Measurements from ENCODE around the gene MCF2L. TPM values are rescaled to one million over a fixed set of nuclear protein-coding genes. Genes with fewer than 3 reads are reported as not detected.

MCF2L gene
- total RNA-seq, 2 experiments from 2014 or later = 2.8 to 16.4 TPM

GRCh38 chr13:113024466-113024865 lies 55.5 kb downstream of the MCF2L start:
- Histone ChIP-seq H3K9me3 (ENCODE audit: low read length) (no peaks in the 10 kb centered on the region), H3K4me1 (ENCODE audit: insufficient read depth, low read length, poor library complexity, severe bottlenecking) (peaks cover 6% of the 10 kb centered on the region), H3K9me2 (ENCODE audit: insufficient read depth, low read length) (no peaks in the 10 kb centered on the region), H3K4me3 (ENCODE audit: low read depth, low read length, poor library complexity, severe bottlenecking) (no peak overlapping the region), H3K79me2 (ENCODE audit: insufficient read depth, low read depth, low read length) (no peaks in the 10 kb centered on the region), H3K4me2 (ENCODE audit: low read length) (no peak overlapping the region), H2AFZ (ENCODE audit: low read length) (no peak overlapping the region), H3K36me3 (ENCODE audit: insufficient read depth, low read length) (no peaks in the 10 kb centered on the region), H4K20me1 (ENCODE audit: insufficient read depth, low read length) (no peaks in the 10 kb centered on the region), H3K27ac (ENCODE audit: low read depth, low read length, poor library complexity, severe bottlenecking) (no peak overlapping the region)
- no peak for TF ChIP-seq EZH2phosphoT487 (IDR thresholded peaks at IDR 0.05; ENCODE audit: borderline replicate concordance, low read depth, low read length)
- no peak for TF ChIP-seq CTCF (conservative IDR thresholded peaks at IDR 0.05; ENCODE audit: low read length)
- POLR2A ChIA-PET = no interaction called here
- DNase-seq (ENCODE audit: low spot score) = no peak
- intact Hi-C loops (cut with micrococcal nuclease; ENCODE audit: unreplicated experiment) = no loop called here
- no TSS peak for BruUV-seq (replicated peaks)
- CTCF ChIA-PET (ENCODE audit: unreplicated experiment) = no interaction called here

DNA sequence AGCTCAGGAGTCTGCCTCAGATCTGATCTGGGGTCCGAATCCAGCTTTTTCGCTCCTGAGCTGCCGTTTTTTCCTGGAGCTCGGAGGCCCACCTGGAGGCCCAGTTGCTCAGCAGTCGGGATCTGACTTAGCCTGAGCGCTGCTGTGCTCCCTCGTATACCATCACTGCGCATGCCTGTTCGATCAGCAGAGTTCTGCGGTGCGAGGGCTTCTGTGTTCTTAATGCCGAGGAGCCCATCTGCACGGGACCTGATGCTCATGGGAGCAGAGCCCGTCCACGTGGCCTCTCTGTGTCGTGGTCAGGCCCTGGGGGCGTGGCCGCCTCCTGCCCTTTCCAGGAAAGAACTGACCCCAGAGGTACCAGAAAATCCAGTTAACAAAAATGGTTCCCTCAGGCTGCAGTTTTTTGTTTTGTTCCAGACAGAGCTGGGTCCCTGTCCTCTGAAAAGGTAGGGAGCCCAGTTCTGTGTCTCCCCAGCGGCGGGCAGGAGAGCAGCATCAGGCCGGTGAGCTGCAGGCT lies 57.4 kb downstream of the MCF2L start:
- H3K9me3 ChIP-seq (ENCODE audit: low read length) = no peaks in the 10 kb centered on the region
- H3K4me3 ChIP-seq (ENCODE audit: low read depth, low read length, poor library complexity, severe bottlenecking) = no peak overlapping the region
- no peak overlapping the region for H3K4me2 ChIP-seq (ENCODE audit: low read length)
- ChIA-PET CTCF (ENCODE audit: unreplicated experiment) (no interaction called here), POLR2A (interaction anchor here (0.6 kb wide), 1 partner anchor 215 kb away, joined by 5 read pairs; no protein-coding TSS in a partner anchor)
- TF ChIP-seq EZH2phosphoT487 (IDR thresholded peaks at IDR 0.05; ENCODE audit: borderline replicate concordance, low read depth, low read length) (no peak), CTCF (conservative IDR thresholded peaks at IDR 0.05; ENCODE audit: low read length) (no peak)
- no peaks in the 10 kb centered on the region for H3K36me3 ChIP-seq (ENCODE audit: insufficient read depth, low read length)
- no peak overlapping the region for H2AFZ ChIP-seq (ENCODE audit: low read length)
- H4K20me1 ChIP-seq (ENCODE audit: insufficient read depth, low read length) = no peaks in the 10 kb centered on the region
- no peak for DNase-seq (ENCODE audit: low spot score)
- BruUV-seq (replicated peaks) = no TSS peak
- H3K4me1 ChIP-seq (ENCODE audit: insufficient read depth, low read length, poor library complexity, severe bottlenecking) = no peaks in the 10 kb centered on the region
- H3K27ac ChIP-seq (ENCODE audit: low read depth, low read length, poor library complexity, severe bottlenecking) = no peak overlapping the region
- H3K9me2 ChIP-seq (ENCODE audit: insufficient read depth, low read length) = no peaks in the 10 kb centered on the region
- intact Hi-C loops (cut with micrococcal nuclease; ENCODE audit: unreplicated experiment) = no loop called here
- no peaks in the 10 kb centered on the region for H3K79me2 ChIP-seq (ENCODE audit: insufficient read depth, low read depth, low read length)

GRCh38 chr13:113027095-113027494 lies 58.1 kb downstream of the MCF2L start:
- Histone ChIP-seq H3K79me2 (ENCODE audit: insufficient read depth, low read depth, low read length) (no peaks in the 10 kb centered on the region), H4K20me1 (ENCODE audit: insufficient read depth, low read length) (no peaks in the 10 kb centered on the region), H3K27ac (ENCODE audit: low read depth, low read length, poor library complexity, severe bottlenecking) (no peak overlapping the region), H3K4me1 (ENCODE audit: insufficient read depth, low read length, poor library complexity, severe bottlenecking) (no peaks in the 10 kb centered on the region), H3K36me3 (ENCODE audit: insufficient read depth, low read length) (no peaks in the 10 kb centered on the region), H2AFZ (ENCODE audit: low read length) (no peak overlapping the region), H3K9me3 (ENCODE audit: low read length) (no peaks in the 10 kb centered on the region), H3K4me2 (ENCODE audit: low read length) (no peak overlapping the region), H3K9me2 (ENCODE audit: insufficient read depth, low read length) (no peaks in the 10 kb centered on the region), H3K4me3 (ENCODE audit: low read depth, low read length, poor library complexity, severe bottlenecking) (no peak overlapping the region)
- POLR2A ChIA-PET = no interaction called here
- no TSS peak for BruUV-seq (replicated peaks)
- CTCF ChIA-PET (ENCODE audit: unreplicated experiment) = no interaction called here
- TF ChIP-seq EZH2phosphoT487 (IDR thresholded peaks at IDR 0.05; ENCODE audit: borderline replicate concordance, low read depth, low read length) (no peak), CTCF (conservative IDR thresholded peaks at IDR 0.05; ENCODE audit: low read length) (no peak)
- intact Hi-C loops (cut with micrococcal nuclease; ENCODE audit: unreplicated experiment) = no loop called here
- no peak for DNase-seq (ENCODE audit: low spot score)

Data from OCI-LY7 (cell line).